Heart right ventricle (tissue), 16 donors: Measurements from ENCODE around the gene ARL2. TPM values are rescaled to one million over a fixed set of nuclear protein-coding genes. Genes with fewer than 3 reads are reported as not detected.
A peak's percentile ranks its signal among the peaks of the same experiment; 100 is the strongest.

Experiments
- ATAC-seq, 8 donors: fragments of 200-7000 bp; cut with Tn5 transposase; one replicate each; pipeline ENCODE4 v1.9.1; 2020; ENCODE audit warnings: mild to moderate bottlenecking in 8 of 8, moderate library complexity in 8 of 8, moderate number of reproducible peaks in 1 of 8
- DNase-seq, 2 donors: peaks; one replicate each; pipeline ENCODE4 v3.0.0-alpha.2; 2020
- H3K27ac ChIP-seq, 10 donors: fragments of 200-600 bp; sonication (generic) in 2 of 10; one replicate each; pipeline versions ENCODE4 v1.5.0 to v1.8.0; 2020 to 2022; ENCODE audit warnings: mild to moderate bottlenecking in 3 of 10
- H3K27me3 ChIP-seq, 7 donors: fragments of 200-600 bp; one replicate each; pipeline ENCODE4 v1.8.0; 2021 to 2022; ENCODE audit warnings: mild to moderate bottlenecking in 2 of 7
- H3K36me3 ChIP-seq, 9 donors: fragments of 200-600 bp; sonication (generic) in 1 of 9; one replicate each; pipeline versions ENCODE4 v1.5.0 to v1.8.0; 2020 to 2022; ENCODE audit warnings: mild to moderate bottlenecking in 2 of 9
- H3K4me1 ChIP-seq, 9 donors: fragments of 200-600 bp; sonication (generic) in 1 of 9; one replicate each; pipeline versions ENCODE4 v1.5.0 to v1.8.0; 2020 to 2022; ENCODE audit warnings: mild to moderate bottlenecking in 4 of 9
- H3K4me3 ChIP-seq, 10 donors: fragments of 200-600 bp; sonication (generic) in 2 of 10; one replicate each; pipeline versions ENCODE4 v1.5.0 to v1.8.0; 2020 to 2022; ENCODE audit warnings: mild to moderate bottlenecking in 7 of 10, moderate library complexity in 2 of 10
- H3K9me3 ChIP-seq, 11 donors: fragments of 200-600 bp in 10 of 11; sonication (generic) in 2 of 11; one replicate each; pipeline versions ENCODE4 v1.5.0 to v1.8.0; 2013 to 2022; ENCODE audit warnings: mild to moderate bottlenecking in 2 of 11, control low read depth in 1 of 11, moderate library complexity in 1 of 11
- WGBS, 2 donors: extraction: QIAGEN DNeasy Blood & Tissue Kit; methylation state at CpG; one replicate each; pipeline ENCODE4 v1.1.7; 2013; ENCODE audit warnings: inconsistent platforms in 1 of 2; 5-methylcytosine and 5-hydroxymethylcytosine counted together
- intact Hi-C, 10 donors: fragments of 100-400 bp; cut with DNase I; formaldehyde crosslinking; loops; one replicate each; pipeline versions ENCODE4 v1.11.1 to v1.14.2; 2022
- polyA plus RNA-seq, 2 donors: library from polyadenylated mRNA; stranded (reverse); fragments of 200-250 nt; gene quantifications; one replicate each; pipeline ENCODE4 v1.2.3, GENCODE V29; 2013
- total RNA-seq, 10 donors: library from RNA; stranded (reverse); fragmentation: NEBNext Ultra II Directional in 3 of 10; extraction: Animal tissue kit (Norgen Biotek cat#: 25700) in 3 of 10; gene quantifications; one replicate each; pipeline versions ENCODE4 v1.2.1 to v1.2.4, GENCODE V29; 2021 to 2023
- TF ChIP-seq, protein P1 (sequence below), 9 donors: fragments of 200-600 bp; sonication (generic) in 2 of 9; IDR thresholded peaks; one replicate each; pipeline versions ENCODE4 v1.5.0 to v1.8.0; 2021 to 2022; ENCODE audit warnings: antibody characterized with exemption in 9 of 9, mild to moderate bottlenecking in 5 of 9, moderate library complexity in 1 of 9
- donor health status: Arrhythmogenic right ventricular cardiomyopathy.
- donor health status: ischemic (EF 13 %, LVEDD 7.1; RV severe dilation, severe dysfunction).
- donor health status: healthy with polysubstance abuse.
- donor health status: DM: no; HTN: yes; CAD: no.
- donor health status: DM: no; HTN: no; CAD: no.
- donor health status: ischemic (EF 25% LVEDD 6.9; RV normal size, moderate dysfunction).
- donor health status: ischemic (EF 25% LVEDD 5.7; RV mildly dilated, moderate dysfunction).
- donor health status: healthy.
- donor health status: DM: yes; HTN: yes; CAD: no.
- donor health status: Ischemic cardiomyopathy.
- donor health status: ischemic (EF 35%, LVEDD 5.7; RV mildly dilated, moderate dysfunction).
- donor health status: nonischemic (EF 11% LVEDD 7.7; RV severe dilation, severe dysfunction).
- donor health status: DM: yes; HTN: yes; CAD: no.
- donor health status: PGD.
- donor health status: ischemic (EF 29% LVEDD 5.4; RV normal size, mild dysfunction).
- donor health status: nonischemic (EF 23%, LVEDD 6.1; RV moderate dilation, normal function).

Gene ARL2
- total and polyA plus RNA-seq, 12 donors, result 92.6 to 157 (median 117) TPM

DNA sequence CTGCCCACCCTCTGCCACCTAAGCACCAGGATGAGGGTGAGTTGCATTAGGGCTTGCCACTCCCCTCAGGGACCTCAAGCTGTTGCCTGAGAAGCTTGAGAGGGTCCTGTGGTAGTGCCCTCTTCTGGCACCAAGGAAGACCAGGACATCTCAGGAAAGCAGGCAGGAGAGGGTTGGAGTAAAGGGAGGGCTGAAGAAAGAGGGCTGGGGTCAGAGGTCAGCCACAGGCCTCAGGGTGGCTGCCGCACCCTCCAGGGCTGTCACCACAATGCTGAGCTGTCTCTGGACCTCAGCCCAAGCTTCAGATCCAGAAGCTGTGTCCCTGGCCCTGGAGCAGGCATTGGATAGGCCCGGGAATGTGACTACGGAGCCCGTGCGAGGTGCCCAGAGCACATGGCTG is 31.1 kb downstream of the ARL2 start:
- WGBS, 2 donors, result 91 to 92% methylated on average over 5 of the region's 5 CpGs
- Histone ChIP-seq H3K27me3 (no peaks in the 10 kb centered on the region), H3K4me3 (no peak overlapping the region), H3K27ac (no peak overlapping the region), H3K36me3 (peaks cover 0 to 24% (median 4%) of the 10 kb centered on the region in 9 donors), H3K9me3 (no peaks in the 10 kb centered on the region), H3K4me1 (peaks cover 0 to 58% (median 29%) of the 10 kb centered on the region in 9 donors)
- intact Hi-C loops, result loop anchor here in 1 of 10 donors (5.0 kb wide), 1 partner anchor 42 kb away; a partner anchor contains a TSS
- TF ChIP-seq, protein P1, sequence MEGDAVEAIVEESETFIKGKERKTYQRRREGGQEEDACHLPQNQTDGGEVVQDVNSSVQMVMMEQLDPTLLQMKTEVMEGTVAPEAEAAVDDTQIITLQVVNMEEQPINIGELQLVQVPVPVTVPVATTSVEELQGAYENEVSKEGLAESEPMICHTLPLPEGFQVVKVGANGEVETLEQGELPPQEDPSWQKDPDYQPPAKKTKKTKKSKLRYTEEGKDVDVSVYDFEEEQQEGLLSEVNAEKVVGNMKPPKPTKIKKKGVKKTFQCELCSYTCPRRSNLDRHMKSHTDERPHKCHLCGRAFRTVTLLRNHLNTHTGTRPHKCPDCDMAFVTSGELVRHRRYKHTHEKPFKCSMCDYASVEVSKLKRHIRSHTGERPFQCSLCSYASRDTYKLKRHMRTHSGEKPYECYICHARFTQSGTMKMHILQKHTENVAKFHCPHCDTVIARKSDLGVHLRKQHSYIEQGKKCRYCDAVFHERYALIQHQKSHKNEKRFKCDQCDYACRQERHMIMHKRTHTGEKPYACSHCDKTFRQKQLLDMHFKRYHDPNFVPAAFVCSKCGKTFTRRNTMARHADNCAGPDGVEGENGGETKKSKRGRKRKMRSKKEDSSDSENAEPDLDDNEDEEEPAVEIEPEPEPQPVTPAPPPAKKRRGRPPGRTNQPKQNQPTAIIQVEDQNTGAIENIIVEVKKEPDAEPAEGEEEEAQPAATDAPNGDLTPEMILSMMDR (IDR thresholded peaks at IDR 0.05), result no peak
- no peak for DNase-seq
- ATAC-seq, result no peak

DNA sequence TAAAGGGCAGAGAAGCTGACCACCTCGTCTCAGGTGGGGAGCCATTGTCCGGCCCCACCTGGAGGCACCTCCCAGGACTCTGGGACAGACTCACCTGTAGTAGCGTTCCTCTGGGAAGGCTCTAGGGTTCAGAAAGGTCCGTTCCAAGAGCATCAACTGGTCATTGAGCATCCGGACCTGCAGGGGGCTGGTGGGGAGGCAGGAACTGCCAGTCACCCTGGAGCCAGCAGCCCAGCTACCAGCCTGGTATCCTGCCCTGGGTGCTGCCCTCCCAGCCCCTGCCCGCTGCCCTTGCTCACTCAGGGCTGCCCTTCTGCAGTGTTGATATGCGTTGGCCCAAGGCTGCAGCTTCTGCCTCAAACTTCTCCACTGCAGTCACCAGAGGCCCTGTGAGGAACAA is 31.8 kb downstream of the ARL2 start:
- ATAC-seq, result no peak
- Histone ChIP-seq H3K4me1 (peaks cover 0 to 51% (median 24%) of the 10 kb centered on the region in 9 donors), H3K9me3 (no peaks in the 10 kb centered on the region), H3K4me3 (no peak overlapping the region), H3K36me3 (peaks cover 0 to 24% (median 4%) of the 10 kb centered on the region in 9 donors), H3K27me3 (no peaks in the 10 kb centered on the region), H3K27ac (no peak overlapping the region)
- intact Hi-C loops, result loop anchor here in 1 of 10 donors (5.0 kb wide), 1 partner anchor 42 kb away; a partner anchor contains a TSS
- no peak for DNase-seq
- TF ChIP-seq, protein P1 (IDR thresholded peaks at IDR 0.05), result no peak
- WGBS, 2 donors, result 85 to 92% methylated on average over 7 of the region's 7 CpGs

DNA sequence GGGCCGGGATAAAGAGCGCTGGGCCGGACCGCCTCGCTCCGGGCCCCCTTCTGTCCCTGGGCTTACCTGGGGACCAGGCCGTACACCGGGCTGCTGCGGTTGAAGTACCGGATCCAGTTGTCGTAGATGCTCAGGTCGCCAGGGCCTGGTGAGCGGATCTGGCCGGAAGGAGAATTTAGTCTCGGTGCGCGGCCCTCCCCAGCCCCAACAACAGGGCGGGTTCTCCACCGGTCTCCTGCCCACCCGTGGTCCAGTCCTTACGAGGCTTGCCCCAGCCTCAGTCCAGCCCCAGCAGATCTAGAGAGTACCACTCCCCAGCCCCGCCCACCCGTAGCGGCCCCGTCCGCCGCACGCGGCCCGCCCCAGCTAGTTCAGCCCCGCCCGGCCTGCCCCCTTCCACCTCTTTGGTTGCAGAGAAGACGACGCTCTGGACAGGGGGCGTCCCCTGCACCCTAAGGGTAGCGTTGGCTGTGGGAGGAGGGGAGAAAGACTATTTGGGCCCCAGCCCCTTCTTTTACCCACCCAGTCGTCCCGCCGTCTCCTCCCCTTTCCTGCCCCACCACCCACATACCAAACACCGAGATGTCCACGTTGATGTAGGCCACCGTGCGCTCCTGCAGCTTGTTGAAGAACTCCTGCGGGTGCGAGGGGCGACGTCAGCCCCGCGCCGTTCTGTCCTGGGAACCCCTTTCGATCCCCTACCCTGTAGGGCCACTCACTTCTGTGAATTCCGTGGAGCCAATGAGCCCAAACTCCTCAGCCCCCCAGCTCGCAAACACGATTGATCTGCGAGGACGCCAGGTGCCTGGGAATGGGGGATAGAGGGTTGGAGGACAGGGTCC is 33.8 kb downstream of the ARL2 start:
- TF ChIP-seq, protein P1 (IDR thresholded peaks at IDR 0.05), result no peak

DNA sequence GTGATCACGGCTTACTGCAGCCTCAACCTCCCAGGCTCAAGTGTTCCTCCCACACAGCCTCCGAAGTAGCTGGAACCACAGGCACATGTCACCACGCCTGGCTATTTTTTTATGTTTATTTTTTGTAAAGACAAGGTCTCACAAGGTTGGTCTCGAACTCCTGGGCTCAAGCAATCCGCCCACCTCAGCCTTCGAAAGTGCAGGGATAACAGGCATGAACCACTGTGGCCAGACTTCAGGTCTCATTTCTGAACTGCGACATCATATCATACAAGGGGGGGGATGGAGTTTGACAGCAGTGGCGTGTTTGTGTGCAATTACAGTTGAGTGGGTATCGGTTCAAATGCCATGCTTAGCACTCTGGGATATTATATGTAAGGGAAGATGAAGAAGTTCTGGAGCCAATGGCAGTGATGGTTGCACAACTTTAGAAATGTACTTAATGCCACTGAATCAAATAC is 37.5 kb downstream of the ARL2 start:
- ATAC-seq (no peak), DNase-seq (no peak)

More for the DNA sequence above, 33.8 kb downstream of the ARL2 start:
- DNase-seq, result peak in 1 of 2 donors; percentile 60
- peaks cover 0 to 39% (median 17%) of the 10 kb centered on the region in 9 donors for H3K4me1 ChIP-seq
- WGBS, 2 donors, result 14% methylated on average over 51 to 56 of the region's 56 CpGs
- H3K9me3 ChIP-seq, result no peaks in the 10 kb centered on the region
- peak; percentile 21 to 71 (median 52) for ATAC-seq
- H3K4me3 ChIP-seq, result peak overlapping the region; percentile 47 to 76 (median 62)
- H3K27ac ChIP-seq, result peak overlapping the region in 9 of 10 donors; percentile 2 to 75 (median 57)
- H3K36me3 ChIP-seq, result peaks cover 0 to 24% (median 4%) of the 10 kb centered on the region in 9 donors
- H3K27me3 ChIP-seq, result no peaks in the 10 kb centered on the region
- intact Hi-C loops, result loop anchor here in 1 of 10 donors (5.0 kb wide), 1 partner anchor 39 kb away; a partner anchor contains a TSS

More for the DNA sequence above, 37.5 kb downstream of the ARL2 start:
- Histone ChIP-seq H3K9me3 (no peaks in the 10 kb centered on the region), H3K4me3 (no peak overlapping the region), H3K36me3 (no peaks in the 10 kb centered on the region), H3K27ac (no peak overlapping the region), H3K27me3 (no peaks in the 10 kb centered on the region), H3K4me1 (peaks cover 0 to 19% (median 14%) of the 10 kb centered on the region in 9 donors)
- TF ChIP-seq, protein P1 (IDR thresholded peaks at IDR 0.05), result no peak
- WGBS, 2 donors, result 73 to 79% methylated on average over 9 of the region's 9 CpGs
- intact Hi-C loops, result no loop called here
